ENCODE data around the gene C11orf98.

GRCh38 chr11:62677156-62677555, 12.1 kb upstream of the C11orf98 start:
- TF ChIP-seq CTCF (IDR thresholded peaks at IDR 0.05) (no peak), EZH2 (IDR thresholded peaks at IDR 0.05; ENCODE audit: borderline replicate concordance, insufficient read depth, low read depth, low read length, poor library complexity, severe bottlenecking) (no peak)
